Activated CD4-positive, alpha-beta T cell treated with anti-CD3 and anti-CD28 coated beads for 48 hours (primary cell): ENCODE data around the gene ANKK1.

Experiments
- DNase-seq: peaks from one replicate; pipeline ENCODE4 v3.0.0-alpha.2; 2020

The ANKK1 gene

DNA sequence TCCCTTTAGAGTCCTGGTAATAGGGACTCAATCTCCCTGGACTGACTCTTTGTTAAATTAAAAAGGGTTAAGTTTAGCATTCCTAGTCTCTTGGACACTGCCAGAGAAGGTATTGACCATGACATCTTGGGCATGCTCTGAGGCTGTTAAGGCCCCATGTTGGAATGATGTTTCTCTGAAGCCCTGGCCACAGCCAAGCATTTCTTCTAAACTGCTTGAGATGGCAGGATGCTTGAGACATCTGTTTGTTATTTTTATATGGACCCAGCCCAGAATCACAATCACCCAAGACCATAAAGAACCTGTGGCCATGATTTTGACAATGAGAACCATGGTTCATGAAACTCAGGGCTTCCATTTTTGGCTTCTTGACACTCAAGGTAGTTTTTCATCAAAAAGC lies 5.5 kb upstream of the ANKK1 start:
- no peak for DNase-seq

DNA sequence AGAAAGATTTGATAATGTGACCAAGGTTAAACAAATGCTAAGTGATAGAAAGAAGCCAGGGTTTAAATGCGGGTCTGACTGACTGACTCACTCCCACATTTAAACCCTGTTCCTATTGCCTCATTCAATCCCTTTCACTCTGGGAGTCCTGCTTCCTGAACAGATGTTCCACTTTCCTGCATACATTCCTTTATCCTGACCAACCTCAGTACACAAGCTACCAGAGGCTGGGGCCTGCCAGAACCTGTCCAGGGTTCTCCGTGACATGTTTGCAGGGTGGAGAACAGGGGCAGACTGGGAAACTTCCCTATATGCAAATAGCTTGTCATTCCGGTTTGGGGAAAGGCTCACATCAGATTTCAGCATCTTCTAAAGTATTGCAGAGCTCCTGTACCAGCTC lies 3.0 kb upstream of the ANKK1 start:
- DNase-seq, result no peak

DNA sequence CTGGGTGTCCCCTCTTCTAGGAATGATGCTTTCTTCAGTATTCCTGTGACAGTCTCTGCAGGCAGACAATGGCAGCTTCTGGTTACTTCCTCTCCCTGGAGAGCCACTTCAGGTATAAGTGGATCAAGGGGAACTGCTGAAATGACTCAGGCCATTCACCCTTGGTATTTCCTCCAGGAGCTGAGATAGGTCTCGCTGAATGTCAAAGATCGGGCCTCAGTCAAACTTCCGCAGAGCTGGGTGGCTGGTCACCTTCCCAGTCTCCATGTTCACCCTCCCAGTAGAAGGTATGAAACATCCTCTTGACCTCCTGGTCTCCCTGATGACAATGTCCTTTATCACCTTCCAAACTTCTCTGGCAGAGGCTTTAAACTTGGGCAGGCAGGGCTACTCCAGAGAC lies 1.8 kb upstream of the ANKK1 start:
- DNase-seq, result no peak

DNA sequence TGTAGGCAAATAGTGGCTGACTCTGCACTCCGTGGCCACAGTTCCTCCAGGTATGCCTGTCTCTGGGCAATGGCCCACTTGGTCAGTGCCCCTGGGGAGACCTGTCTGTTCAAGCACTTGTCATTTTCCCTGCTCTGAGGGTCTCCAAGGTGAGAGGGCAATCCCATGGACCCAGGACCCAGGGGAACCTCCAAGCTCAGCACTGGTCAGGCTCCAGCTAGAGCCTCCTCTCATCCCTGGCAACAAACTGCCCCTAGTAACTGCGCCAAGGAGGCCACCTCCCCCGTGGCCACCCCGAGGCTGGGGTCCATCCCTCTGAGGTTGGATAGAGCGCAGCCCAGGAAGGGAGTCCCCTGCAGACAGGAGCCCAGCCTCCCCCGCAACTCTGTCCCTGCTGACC lies 713 bp upstream of the ANKK1 start:
- DNase-seq, result no peak

DNA sequence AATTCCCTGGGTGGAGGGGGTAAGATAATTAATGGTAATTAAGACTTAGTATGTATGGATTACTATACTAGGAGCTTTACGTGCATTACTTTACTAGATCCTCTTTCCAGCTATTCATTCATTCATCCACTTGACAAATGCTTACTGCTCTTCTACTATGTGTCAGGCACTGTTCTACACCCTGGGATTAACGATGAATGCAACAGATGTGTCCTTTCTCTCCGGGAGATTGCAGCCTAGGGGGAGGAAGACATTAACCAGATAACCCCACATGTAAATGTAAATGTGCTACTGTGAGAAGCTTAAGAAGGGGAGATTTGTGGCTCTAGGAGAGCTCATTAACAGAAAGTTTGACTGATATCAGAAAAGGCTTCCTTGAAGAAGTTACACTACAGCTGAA lies 1.7 kb downstream of the ANKK1 start:
- no peak for DNase-seq

DNA sequence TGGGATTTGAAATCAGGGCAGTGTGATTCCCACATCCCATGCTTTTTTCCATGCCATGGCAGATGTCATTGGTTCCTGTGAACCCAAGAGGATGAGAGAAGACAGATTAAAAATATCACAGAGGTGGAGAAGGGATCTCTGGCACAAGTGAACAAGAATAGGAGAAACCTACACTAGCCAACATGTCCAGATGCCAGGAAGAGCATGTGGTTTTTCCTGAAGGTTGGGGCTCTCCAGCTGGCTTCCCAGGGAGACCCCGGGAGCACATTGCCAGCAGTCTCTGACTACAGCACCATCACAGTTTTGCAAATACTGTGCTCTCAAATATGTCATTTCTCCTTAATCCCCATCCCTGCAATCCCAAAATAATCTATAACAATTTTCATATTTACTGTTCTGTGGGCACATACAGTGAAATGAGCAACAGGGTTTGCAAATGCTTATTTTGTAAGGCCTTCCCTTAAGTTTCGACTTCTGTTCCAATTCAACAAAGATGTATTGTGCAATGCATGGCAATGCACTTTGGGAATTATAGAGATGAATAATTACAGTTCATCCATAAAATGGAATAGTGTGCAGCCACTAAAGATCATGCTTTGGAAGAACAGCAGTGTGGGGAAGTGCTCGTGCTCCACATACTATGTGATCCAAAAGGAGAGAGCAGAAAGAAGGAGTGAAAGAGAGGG lies 4.8 kb downstream of the ANKK1 start:
- no peak for DNase-seq

DNA sequence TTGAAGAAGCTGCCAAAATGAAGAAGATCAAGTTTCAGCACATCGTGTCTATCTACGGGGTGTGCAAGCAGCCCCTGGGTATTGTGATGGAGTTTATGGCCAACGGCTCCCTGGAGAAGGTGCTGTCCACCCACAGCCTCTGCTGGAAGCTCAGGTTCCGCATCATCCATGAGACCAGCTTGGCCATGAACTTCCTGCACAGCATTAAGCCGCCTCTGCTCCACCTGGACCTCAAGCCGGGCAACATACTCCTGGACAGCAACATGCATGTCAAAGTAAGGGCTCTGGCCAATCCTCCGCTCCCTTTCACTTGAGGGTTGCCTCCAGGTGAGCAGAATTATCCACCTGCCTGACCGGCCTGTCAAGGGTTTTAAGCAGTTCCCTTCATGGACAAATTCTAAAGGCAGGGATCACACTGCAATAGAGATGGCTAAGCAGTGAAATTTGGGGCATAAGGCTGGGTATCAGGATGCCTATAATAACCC lies 6.0 kb downstream of the ANKK1 start:
- DNase-seq, result no peak

DNA sequence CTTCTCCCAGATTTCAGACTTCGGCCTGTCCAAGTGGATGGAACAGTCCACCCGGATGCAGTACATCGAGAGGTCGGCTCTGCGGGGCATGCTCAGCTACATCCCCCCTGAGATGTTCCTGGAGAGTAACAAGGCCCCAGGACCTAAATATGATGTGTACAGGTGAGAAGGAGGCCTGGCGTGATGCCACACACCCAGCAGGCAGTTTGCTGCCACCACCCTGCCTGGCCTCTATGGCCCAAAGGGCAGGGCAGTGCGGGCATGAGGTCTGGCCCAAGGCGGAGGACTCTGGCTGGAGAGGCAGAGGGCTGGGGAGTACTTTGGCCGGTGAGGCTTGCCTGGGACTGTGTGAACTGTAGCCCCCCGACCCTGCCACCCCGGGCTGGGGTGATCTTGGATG lies 7.3 kb downstream of the ANKK1 start:
- no peak for DNase-seq

DNA sequence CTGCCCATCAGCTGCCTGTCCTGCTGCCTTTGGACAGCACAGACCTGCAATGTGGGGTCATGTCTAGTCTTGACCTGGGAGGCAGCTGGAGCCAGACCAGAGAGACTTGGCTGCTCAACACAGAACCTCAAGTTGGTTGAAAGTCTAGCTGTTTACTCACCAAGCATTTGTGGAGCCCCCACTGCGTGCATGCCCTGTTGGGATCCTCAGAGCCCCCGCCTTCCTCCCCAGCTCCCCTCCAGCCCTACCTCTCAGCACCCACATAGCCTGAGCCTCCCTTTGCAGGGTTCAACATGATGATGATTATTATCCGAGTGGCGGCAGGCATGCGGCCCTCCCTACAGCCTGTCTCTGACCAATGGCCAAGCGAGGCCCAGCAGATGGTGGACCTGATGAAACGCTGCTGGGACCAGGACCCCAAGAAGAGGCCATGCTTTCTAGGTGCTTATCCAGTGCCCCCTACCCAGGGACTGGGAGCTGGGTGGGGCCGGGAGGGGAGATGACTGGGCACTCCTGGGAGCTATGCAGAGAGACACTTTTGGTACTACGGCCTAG lies 8.3 kb downstream of the ANKK1 start:
- no peak for DNase-seq

DNA sequence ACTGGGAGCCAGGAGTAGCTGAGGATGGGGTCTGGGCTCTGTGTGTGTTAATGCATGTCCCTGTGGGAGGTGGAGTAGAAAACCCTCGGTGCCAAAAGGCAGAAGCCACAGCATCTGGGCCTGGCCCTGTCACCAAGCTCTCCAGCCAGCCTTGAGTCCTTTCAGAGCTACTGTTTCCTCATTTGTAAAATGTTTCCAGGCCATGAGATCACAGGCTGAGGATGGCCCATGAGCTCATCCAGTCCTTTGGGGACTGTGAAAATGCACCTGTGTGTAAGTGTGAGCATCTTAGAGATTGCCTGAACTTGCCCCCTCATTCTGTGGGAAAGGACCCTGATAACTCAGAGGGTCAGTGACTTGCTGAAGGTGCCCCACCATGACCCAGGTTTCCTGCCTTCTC lies 9.1 kb downstream of the ANKK1 start:
- no peak for DNase-seq

DNA sequence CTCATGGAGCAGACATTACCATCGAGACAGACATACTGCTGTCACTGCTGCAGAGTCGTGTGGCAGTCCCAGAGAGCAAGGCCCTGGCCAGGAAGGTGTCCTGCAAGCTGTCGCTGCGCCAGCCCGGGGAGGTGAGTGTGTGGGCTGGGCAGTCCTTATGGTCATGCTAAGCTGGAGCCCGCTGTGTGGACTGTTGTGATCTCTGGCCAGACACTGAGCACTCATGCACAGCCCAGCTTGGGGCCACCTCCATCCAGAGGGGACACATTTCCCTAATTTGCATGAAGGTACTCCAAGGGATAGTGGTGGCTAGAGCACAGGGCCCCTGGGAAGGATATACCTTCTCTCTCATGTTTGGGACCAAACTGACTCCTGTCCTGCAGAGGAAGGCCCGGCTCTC lies 9.6 kb downstream of the ANKK1 start:
- no peak for DNase-seq

DNA sequence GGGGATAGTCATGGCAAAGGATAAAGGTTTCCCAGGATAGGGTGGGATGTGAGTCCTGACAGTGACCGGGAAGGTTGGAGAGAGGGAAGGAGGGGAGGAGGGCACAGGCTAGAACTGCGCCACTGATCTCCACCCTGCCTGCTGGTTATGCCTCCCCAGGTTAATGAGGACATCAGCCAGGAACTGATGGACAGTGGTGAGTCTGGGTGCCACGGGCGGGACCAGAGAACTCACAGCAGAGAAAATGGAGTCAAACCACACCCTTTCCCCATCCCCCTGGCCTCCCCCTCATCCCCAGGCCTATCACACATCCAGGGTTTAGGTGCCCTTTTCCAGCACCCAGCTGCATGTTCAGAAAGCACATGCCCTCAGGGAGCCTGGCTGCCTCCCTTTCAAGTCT lies 10.2 kb downstream of the ANKK1 start:
- DNase-seq, result no peak

DNA sequence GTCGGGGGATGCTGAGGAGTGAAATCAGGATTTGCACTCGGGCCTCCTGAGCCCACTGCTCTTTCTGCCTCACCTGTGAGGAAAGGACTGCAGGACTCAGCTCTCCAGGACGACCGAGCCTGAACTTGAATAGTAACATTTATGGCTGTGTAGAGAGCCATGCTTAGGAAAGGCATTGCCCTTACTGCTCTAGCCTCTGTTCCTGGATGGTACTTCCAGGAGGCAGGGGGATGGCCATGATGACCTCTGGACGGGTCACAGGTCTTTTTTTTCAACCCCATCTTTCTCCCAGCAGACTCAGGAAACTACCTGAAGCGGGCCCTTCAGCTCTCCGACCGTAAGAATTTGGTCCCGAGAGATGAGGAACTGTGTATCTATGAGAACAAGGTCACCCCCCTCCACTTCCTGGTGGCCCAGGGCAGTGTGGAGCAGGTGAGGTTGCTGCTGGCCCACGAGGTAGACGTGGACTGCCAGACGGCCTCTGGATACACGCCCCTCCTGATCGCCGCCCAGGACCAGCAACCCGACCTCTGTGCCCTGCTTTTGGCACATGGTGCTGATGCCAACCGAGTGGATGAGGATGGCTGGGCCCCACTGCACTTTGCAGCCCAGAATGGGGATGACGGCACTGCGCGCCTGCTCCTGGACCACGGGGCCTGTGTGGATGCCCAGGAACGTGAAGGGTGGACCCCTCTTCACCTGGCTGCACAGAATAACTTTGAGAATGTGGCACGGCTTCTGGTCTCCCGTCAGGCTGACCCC lies 11.3 kb downstream of the ANKK1 start:
- no peak for DNase-seq

DNA sequence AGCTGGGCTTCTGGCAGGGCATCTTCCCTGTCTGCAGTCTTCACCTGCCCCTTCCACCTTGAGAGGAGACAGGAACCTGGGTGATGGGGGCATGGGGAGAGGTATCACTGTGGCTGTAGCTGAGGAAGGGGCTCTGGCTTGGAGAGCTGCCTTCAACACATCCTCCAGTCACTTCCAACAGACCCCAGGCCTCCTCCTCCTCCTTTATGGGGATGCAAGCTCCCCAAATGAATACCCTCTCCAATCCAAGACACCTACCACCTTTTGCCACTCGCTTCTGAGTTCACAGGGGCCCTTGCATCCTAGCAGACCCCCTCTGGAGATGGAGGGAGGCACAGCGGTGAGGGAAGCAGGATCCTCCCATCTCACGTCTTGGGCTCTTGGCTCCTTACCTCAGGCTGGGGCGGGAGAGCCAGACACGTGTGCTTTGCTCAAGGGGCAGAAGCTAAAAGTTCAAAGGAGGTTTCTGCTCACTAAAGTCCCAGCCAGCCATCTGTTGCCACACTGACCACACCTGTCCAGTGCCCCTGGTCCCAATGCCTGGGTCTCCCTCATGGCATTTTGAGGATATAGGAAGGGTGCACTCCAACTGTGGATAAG lies 13.2 kb downstream of the ANKK1 start:
- no peak for DNase-seq

DNA sequence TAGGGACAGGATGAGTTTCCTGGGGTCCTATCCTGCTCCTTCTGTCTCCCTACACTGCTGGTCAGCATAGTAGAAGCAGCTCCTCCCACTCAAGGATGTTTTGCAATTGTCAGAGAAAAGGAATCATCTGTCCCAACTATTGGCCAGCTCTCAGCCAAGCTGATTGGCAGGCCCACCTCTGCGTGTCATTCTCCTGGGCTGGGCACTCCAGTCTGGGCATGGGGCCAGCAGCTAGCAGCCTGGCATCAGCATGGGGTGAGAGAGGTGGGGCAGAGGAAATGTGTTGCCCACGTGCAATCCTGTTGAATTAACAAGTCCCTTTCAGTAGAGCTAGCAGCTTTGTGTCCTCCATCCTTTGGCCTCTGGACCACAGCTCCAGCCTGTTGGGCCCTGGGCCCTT lies 14.1 kb downstream of the ANKK1 start:
- DNase-seq, result no peak

DNA sequence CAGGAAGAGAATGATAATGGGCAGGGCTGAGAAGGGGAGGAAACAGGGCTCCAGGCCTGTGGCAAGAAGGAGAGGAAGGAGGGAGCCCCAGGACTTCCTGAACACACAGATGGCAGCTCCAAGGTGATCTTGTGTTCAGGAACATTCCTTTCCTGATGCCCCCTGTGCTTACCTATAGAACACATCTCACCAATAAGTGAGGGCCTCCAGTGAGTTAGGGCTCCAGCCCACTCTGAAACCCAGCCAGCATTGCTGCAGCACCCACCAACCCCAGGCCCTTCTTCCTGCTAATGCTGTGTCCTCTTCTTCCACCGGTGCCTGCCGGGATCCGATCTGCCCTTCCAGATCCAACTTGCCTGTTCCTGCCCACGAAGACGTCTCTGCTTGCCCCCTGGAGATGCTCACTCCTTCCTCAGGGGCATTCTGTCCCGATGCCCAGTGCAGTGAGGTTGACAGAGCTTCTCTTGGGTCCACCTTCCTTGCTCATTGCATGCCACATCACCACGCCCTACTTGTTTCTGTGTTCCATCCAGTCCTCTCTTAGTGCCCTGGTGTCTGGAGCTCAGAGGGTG lies 17.4 kb downstream of the ANKK1 start:
- DNase-seq, result no peak

DNA sequence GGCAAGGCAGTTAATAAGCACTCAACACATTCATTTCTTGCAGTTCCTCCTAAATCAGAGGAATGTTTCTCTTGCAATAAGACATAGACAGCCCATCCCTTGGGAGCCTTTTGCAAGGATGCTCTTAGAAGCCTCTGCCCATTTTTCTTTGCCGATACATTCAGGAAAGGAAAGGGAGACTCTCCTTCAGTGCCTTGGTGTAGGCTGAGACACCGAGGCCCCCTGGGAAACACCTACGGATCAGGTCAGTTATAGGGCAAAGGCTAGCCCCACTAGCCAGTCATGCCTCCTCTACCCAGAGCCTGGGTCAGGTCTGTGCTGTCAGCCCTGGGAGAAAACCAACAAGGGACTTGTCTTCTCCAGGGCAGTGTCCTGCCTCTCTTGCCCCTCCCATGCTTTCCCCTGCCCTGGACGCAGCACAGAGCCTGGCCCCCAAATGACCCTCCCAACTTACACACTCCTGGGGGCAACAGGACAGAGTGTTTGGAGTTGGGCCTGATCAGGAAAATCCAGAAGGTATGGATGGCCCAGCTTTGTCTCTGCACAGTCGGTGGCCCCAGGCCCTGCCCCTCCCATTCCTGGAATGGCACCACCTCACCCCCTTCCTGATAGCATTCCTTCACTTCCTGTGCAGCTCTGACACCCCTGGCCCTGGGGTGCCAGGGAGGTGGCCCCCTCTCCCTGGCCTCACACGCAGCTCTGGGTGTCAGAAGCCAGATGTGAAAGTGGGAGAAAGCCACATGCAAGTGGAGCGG lies 18.3 kb downstream of the ANKK1 start:
- no peak for DNase-seq

DNA sequence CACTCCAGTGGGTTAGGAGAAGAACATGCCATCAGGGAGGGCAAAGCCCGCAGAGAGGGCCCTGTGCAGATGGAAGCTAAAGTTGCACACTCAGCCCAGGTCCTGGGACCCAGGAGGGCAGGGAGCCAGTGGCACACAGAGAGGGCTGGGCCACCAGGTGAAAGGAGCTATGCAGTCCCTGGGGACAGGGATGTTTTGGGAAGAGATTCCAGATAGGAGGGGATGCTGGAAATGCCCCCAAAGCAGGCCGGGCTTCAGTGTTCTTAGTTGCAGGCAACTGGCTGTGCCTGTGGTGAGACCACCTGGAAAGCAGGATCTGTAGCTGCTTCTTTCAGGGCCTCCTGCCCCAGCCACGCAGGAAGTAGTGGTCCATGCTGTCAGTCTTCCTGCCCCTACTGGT lies 19.6 kb downstream of the ANKK1 start:
- DNase-seq, result no peak

DNA sequence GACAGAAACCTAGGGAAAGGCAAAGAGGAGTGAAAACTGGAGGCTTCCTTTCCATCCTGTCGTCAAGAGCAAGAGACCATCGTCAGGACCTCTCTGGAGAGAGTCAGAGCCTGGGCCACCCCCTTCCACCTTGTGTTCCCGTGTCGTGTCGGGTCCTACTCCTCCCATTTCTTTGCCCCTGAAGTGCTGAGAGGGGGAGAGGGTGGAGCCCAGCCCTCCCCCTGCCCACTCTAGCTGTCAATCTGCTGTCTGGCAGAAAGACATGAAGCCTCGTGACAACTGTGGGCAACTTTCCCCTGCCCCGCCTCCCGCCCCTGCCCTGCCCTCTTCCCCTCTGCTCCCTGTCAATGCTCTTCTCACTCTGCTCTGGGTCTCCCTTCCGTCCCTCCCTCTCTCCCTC lies 20.6 kb downstream of the ANKK1 start:
- DNase-seq, result no peak

DNA sequence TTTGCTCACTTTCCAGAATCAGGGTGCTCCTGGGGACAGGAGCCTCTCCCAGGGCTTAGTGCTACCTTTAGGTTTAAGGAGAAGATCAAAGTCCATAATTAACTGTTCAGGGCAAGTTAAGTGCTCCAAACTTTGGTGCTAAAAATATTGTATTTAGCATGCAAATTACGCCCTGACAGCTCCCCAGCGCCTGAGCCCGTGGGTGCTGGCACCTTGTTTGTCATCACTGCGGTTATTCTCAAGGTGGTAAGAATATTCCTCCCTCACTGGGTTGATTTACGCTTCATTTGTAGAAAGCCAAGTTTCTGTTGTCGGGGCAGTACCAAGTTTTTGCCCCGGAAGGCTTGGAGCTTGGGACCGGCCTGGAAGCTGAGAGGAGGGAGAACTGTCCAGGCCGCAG lies 21.3 kb downstream of the ANKK1 start:
- no peak for DNase-seq

DNA sequence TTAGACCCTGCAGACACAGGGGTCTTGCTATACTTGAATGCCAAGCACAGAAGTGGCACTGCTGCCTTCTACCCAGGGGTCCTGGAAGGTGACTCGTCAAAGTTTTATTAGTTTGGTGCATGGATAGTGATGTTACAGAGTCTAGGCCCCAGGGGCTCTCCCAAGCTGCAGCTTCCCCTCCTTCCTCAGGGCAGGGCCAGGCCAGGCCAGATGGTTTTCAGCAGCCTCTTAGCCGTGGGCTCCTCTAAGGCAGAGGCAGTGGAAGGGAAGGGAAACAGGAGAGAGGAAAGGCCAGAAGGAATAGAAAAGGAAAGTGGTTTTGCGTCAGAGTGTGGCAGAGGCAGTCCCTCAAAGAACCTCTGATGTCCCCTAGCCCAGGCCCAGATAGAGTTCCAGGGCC lies 21.9 kb downstream of the ANKK1 start:
- no peak for DNase-seq

DNA sequence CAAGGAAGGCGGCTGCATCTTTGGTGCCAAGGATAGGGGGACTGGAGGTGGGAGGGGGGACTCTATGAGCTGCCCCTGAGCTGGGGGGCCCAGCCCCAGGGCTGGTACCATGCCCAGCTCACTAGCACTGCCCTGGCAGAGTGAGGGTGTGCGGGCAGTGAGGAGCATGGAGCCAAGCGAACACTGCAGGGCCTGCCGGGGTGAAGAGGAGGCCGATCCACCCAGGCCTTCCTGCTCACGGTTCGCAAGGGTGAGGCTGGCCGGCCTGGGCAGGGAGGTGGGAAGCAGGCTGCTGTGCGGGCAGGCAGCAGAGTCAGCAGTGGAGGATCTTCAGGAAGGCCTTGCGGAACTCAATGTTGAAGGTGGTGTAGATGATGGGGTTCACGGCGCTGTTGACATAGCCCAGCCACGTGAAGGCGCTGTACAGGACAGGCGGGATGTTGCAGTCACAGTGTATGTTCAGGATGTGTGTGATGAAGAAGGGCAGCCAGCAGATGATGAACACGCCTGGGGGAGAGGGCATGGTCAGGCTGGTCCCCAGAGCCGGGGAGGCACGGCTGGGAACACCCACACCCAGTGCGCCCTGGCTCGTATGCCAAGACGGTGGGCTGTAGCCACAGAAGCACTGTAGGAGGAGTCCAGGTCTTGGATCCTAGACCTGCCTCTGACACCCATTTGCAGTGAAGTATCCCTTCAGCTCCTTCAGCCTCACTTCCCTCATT lies 23.0 kb downstream of the ANKK1 start:
- no peak for DNase-seq
